Thoracic aorta (tissue), 2 donors: ENCODE data around the gene DYSF. TPM values are rescaled to one million over a fixed set of nuclear protein-coding genes. Genes with fewer than 3 reads are reported as not detected.

Source experiments
- ATAC-seq: fragments of 150-250 bp; one replicate; pipeline ENCODE4 v1.8.0; 2017; ENCODE audit warnings: low read depth; ENCODE audit not compliant: insufficient number of reproducible peaks, low FRiP score
- DNase-seq: peaks from one replicate; pipeline ENCODE4 v3.0.0-alpha.2; 2020; ENCODE audit warnings: low spot score
- H3K27ac ChIP-seq, 2 donors: fragments of 200-600 bp; sonication (generic); 1 replicate in 1 of 2; 2 replicates in 1 of 2; pipeline ENCODE4 v1.5.1; 2016; ENCODE audit warnings: mild to moderate bottlenecking in 2 of 2, moderate library complexity in 2 of 2
- H3K27me3 ChIP-seq: fragments of 200-600 bp; sonication (generic); replicated peaks from 2 replicates; pipeline ENCODE4 v1.6.0; 2016; ENCODE audit warnings: mild to moderate bottlenecking; ENCODE audit not compliant: insufficient read depth
- H3K36me3 ChIP-seq: fragments of 200-600 bp; sonication (generic); one replicate; pipeline ENCODE4 v1.5.1; 2016
- H3K4me1 ChIP-seq, 2 donors: fragments of 200-600 bp; sonication (generic); 1 replicate in 1 of 2; 2 replicates in 1 of 2; pipeline versions ENCODE4 v1.5.1 to v1.6.0; 2016; ENCODE audit warnings: low read depth in 2 of 2, mild to moderate bottlenecking in 1 of 2; ENCODE audit not compliant: control insufficient read depth in 1 of 2
- H3K4me3 ChIP-seq: fragments of 200-600 bp; sonication (generic); 2 replicates; pipeline ENCODE4 v1.5.1; 2016; ENCODE audit warnings: mild to moderate bottlenecking
- H3K9me3 ChIP-seq: fragments of 200-600 bp; sonication (generic); 2 replicates; pipeline ENCODE4 v1.5.1; 2016
- total RNA-seq, 2 donors: library from RNA; depleted of rRNA; stranded (reverse); fragments of >200 nt; gene quantifications; one replicate each; pipeline versions ENCODE4 v1.1.0 to v1.2.3, GENCODE V29; 2016
- TF ChIP-seq, protein P1 (sequence below): fragments of 200-600 bp; sonication (generic); IDR thresholded peaks from one replicate; pipeline ENCODE4 v1.5.1; 2019; ENCODE audit warnings: antibody characterized with exemption

DYSF gene
- total RNA-seq, 2 donors from 2014 or later = 13.0 to 15.2 TPM

DNA sequence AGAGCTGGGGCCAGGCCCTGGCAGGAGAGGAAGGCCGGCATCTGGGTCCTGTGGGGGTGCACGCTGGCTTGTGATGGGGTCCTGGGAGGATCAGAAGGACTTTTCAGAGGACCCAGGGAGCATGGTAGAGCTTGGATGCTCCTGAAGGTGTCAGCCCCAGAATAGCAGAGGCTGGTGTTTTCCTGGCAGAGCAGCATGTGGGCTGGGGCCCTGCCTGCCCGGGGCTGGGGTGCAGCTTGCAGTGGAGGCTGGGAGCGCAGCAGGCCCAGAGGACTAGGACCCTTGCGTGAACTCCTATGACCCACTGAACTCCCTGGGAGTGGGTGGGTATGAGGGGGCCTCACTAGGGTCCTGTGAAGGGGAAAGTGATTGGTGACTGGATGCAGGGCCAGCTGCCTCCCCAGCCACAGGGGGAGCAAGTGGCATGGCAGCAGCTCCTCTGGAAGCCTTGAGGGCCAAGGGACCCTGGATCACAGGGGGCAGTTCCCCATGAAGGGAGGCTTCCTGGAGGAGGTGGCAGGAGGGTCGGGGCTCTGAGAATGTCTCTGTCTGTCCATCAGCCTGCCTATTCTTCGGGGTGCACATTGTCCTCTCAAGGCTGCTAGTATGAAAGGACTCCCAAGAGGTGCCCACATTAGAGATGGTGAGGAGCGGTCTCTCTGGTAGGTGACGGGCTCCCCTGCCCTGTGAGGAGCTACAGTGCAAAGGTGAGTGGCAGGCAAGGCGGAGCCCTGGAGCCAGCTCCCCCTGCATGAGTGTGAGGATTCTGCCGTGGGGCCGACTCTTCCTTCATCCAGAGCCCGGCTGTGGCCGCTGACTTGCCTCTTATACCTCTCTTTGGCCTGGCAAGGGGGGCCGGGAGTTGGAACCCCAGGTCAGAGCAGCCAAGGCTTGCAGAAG is 249.0 kb downstream of the DYSF start:
- no peak overlapping the region for H3K4me3 ChIP-seq
- peaks cover 16 to 62% of the 10 kb centered on the region in 2 donors for H3K4me1 ChIP-seq
- no peak for DNase-seq
- H3K27me3 ChIP-seq = no peaks in the 10 kb centered on the region
- peak overlapping the region; percentile 61 to 90 for H3K27ac ChIP-seq
- ATAC-seq = no peak
- H3K36me3 ChIP-seq = no peaks in the 10 kb centered on the region
- no peaks in the 10 kb centered on the region for H3K9me3 ChIP-seq
- TF ChIP-seq, protein P1, sequence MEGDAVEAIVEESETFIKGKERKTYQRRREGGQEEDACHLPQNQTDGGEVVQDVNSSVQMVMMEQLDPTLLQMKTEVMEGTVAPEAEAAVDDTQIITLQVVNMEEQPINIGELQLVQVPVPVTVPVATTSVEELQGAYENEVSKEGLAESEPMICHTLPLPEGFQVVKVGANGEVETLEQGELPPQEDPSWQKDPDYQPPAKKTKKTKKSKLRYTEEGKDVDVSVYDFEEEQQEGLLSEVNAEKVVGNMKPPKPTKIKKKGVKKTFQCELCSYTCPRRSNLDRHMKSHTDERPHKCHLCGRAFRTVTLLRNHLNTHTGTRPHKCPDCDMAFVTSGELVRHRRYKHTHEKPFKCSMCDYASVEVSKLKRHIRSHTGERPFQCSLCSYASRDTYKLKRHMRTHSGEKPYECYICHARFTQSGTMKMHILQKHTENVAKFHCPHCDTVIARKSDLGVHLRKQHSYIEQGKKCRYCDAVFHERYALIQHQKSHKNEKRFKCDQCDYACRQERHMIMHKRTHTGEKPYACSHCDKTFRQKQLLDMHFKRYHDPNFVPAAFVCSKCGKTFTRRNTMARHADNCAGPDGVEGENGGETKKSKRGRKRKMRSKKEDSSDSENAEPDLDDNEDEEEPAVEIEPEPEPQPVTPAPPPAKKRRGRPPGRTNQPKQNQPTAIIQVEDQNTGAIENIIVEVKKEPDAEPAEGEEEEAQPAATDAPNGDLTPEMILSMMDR = no peak

DNA sequence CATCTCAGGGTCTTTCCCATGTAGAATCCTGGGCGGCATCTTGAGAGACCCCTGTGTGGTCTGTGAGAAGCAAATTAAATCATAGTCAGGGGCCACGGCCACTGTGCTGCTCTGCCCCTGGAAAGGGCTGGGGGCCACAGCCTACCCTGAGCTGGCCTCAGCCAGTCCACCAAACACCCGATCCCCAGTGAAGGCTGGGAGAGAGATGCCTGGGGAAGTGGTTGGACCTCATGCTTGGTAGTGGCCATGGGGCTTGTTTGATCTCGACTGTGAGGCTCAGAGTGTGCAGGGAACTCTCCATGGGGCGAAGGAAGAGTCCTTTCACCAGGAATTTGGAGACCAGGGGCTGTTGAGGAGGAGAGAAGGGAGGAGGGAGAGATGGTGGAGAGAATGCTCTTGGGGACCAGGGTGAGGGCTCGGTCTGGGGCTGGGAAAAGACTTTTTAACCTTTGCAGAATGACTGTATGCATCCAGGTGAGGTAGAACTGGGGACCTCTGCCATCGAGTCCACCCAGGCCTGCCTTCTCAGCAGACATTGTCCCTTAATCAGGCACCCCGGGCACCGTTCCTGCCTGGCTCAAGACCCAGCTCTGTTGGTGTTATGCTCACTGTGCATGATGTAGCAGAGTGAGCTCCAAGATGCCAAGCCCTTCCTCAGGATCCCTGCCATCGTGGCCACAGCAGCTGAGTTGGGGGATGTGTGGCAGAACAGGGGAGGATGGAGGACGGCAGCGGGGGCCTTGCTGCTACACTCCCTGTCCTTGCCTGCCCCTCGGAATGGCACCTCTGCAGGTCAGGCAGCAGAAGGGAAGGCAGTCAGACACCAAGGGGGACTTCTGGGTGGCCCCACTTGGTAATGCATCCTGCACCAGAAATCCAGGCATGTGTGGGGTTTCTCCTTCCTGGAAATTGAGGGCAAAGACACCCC is 249.9 kb downstream of the DYSF start:
- Histone ChIP-seq H3K36me3 (no peaks in the 10 kb centered on the region), H3K9me3 (no peaks in the 10 kb centered on the region), H3K4me3 (no peak overlapping the region), H3K27me3 (no peaks in the 10 kb centered on the region), H3K27ac (no peak overlapping the region), H3K4me1 (peaks cover 16 to 61% of the 10 kb centered on the region in 2 donors)
- TF ChIP-seq, protein P1 = no peak
- ATAC-seq (no peak), DNase-seq (no peak)

DNA sequence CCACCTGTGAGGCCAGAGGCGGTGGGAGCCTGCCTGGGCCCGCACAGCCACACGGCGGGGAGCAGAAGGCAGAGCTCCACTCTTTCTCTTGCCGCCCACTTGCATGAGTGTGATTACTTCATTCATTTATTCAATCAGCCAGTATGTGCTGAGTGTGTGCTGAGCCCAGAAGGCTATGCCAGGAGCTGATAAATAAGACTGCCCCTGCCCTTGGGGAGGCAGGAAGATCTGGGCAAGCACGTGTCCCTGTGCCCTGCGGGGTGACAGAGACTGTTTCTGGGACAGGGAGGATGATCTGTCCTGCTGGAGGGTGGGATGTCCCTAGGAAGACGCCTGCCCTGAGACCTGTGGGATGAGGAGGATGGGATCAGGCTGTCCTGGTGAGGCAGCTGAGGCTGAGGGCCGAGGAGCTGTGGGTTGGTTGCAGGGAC is 250.8 kb downstream of the DYSF start:
- H3K4me1 ChIP-seq = peaks cover 16 to 61% of the 10 kb centered on the region in 2 donors
- no peaks in the 10 kb centered on the region for H3K36me3 ChIP-seq
- ATAC-seq (no peak), DNase-seq (no peak)
- no peak overlapping the region for H3K27ac ChIP-seq
- H3K9me3 ChIP-seq = no peaks in the 10 kb centered on the region
- H3K4me3 ChIP-seq = no peak overlapping the region
- H3K27me3 ChIP-seq = no peaks in the 10 kb centered on the region
- TF ChIP-seq, protein P1 = no peak

DNA sequence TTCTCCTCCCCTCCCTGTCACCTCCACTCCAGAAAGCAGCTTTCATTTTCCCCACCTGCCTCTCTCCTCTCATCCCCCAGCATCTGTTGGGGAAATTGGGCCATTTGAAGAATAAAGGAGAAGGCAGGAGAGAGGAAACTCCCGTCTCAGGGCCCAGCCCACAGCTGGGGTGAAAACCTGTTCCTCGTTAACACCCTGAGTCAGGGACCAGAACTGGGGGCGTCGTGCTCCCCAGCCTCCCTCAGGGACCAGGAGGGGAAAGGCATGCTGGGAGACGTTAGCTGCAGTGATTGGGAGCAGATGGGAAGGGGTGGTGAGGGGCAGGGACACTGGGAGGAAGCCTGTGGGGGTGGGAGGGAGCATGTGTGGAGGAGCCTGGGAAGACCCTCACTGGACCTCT is 251.3 kb downstream of the DYSF start:
- Histone ChIP-seq H3K36me3 (no peaks in the 10 kb centered on the region), H3K4me3 (no peak overlapping the region), H3K4me1 (peaks cover 16 to 57% of the 10 kb centered on the region in 2 donors), H3K27ac (no peak overlapping the region), H3K9me3 (no peaks in the 10 kb centered on the region), H3K27me3 (no peaks in the 10 kb centered on the region)
- DNase-seq (no peak), ATAC-seq (no peak)
- TF ChIP-seq, protein P1 = no peak
